Fibroblast of the aortic adventitia (primary cell): Measurements from ENCODE around the gene NSRP1. TPM values are rescaled to one million over a fixed set of nuclear protein-coding genes. Genes with fewer than 3 reads are reported as not detected.

Source experiments
- DNase-seq: peaks from one replicate; pipeline ENCODE4 v3.0.0-alpha.2; 2010; ENCODE audit warnings: low read depth
- H3K4me3 ChIP-seq: 2 replicates; pipeline ENCODE4 v1.5.1; 2011; ENCODE audit warnings: low read depth, mild to moderate bottlenecking, control low read depth, low read length, moderate library complexity
- total RNA-seq: library from RNA; depleted of rRNA; stranded (reverse); fragments of >200 nt; gene quantifications from 2 replicates; pipeline ENCODE4 v1.2.3, GENCODE V29; 2012; ENCODE audit warnings: low replicate concordance
- TF ChIP-seq, protein P1 (sequence below): IDR thresholded peaks from 2 replicates; pipeline ENCODE4 v1.5.1; 2011; ENCODE audit warnings: mild to moderate bottlenecking, low read length, control low read depth, inconsistent platforms; ENCODE audit not compliant: insufficient read depth

Gene NSRP1
- total RNA-seq, 1 donor, result 13.4 TPM

DNA sequence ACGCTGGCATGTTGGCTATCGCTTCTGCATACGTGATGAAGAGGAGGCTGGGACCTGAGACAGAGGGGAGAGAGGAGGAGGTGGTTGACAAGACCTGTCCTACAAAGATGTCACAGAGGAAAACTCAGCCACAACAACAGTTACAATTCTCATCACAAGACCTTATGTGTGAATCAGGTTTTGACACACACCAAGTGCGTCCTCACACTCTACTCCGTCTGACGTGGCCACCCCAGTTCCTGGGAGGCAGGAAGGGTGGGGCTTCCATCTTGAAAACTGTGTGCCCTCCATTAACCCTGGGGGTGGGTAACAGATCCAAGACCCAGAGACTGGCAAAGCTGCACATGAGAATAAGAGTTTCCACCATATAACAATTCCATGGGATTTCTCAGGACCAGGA, 94.8 kb downstream of the NSRP1 start:
- TF ChIP-seq, protein P1, sequence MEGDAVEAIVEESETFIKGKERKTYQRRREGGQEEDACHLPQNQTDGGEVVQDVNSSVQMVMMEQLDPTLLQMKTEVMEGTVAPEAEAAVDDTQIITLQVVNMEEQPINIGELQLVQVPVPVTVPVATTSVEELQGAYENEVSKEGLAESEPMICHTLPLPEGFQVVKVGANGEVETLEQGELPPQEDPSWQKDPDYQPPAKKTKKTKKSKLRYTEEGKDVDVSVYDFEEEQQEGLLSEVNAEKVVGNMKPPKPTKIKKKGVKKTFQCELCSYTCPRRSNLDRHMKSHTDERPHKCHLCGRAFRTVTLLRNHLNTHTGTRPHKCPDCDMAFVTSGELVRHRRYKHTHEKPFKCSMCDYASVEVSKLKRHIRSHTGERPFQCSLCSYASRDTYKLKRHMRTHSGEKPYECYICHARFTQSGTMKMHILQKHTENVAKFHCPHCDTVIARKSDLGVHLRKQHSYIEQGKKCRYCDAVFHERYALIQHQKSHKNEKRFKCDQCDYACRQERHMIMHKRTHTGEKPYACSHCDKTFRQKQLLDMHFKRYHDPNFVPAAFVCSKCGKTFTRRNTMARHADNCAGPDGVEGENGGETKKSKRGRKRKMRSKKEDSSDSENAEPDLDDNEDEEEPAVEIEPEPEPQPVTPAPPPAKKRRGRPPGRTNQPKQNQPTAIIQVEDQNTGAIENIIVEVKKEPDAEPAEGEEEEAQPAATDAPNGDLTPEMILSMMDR, result no peak

DNA sequence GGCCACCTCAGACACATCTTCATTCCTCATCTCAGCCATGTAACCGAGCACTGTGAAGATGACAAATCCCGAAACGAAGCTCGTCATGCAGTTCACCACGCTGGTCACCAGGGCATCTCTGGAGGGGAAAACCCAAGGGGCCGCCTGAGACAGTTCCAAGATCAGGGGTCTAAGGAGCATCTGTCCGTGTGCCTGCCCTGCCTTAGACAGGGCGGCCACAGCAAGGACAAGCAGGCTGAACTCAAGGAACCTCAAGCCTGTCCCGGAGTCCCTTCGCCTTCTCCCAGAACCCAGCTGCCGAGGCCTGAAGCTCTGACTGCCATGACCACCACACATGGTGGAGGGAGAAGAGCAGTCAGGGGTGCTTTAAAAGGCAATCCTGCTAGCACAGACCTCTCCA, 96.1 kb downstream of the NSRP1 start:
- H3K4me3 ChIP-seq, result no peak overlapping the region
- DNase-seq, result no peak
- TF ChIP-seq, protein P1, result no peak

More for the DNA sequence above, 94.8 kb downstream of the NSRP1 start:
- no peak for DNase-seq
- no peak overlapping the region for H3K4me3 ChIP-seq

DNA sequence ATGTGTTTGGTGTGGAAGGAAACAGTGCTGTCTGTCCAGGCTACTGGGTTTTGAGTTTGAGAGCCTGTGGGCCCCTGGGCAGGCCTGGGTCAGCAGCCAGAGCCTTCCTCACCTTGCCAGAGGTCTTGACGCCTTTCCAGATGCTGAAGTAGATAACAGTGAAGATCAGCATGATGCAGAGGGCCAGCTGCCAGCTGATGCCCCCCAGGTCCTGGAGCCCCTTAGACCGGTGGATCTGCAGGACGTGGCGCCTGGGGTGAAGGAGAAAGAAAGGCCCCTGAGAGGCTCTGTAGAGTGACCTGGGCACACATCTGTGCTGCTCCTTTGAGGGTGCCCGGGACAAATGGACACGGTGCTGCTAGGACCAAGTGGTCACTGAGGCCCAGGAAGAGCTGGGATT, 100.4 kb downstream of the NSRP1 start:
- no peak for DNase-seq
- no peak overlapping the region for H3K4me3 ChIP-seq
- TF ChIP-seq, protein P1, result no peak

DNA sequence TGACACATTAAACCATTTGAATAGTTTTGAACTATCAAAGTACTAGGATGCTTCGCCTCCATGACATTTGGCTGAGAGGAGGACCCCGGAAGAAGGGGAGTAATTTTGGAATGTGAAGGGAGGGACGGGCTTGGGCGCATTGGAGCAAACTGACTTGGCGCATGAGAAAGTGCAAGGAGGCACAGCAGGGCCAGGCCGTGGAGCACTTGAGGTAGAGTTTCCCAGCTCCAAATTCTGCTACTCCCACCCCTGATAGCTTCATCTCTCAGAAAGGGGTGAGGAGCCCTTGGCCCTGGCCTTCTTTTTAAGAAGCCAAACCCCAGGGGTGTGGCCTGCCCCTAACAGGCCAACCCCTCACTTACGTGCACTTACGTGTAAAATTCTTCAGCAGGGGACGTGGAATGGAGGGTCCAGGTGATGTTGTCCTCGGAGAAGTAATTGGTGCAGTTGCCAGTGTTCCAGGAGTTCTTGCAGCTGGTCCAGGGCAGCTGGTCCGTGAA, 101.2 kb downstream of the NSRP1 start:
- no peak overlapping the region for H3K4me3 ChIP-seq
- TF ChIP-seq, protein P1, result no peak
- DNase-seq, result no peak

DNA sequence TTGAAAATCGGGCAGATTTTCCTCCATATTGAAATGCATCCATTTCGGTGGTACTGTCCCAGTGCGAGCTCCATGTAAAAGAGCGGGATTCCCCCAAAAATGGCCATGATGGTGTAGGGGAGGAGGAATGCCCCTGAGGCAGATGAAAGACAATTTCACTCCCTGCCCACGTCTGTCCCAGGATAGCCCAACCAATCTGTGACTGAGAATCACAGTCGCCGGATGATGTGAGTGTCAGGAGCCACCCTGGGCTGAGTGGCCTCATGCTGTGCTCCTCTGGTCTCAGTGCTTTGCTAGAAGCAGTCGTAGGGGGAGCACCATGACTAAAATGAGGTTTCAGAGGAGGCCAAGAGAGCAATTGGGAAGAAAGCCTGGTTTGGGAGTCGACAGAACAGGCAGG, 102.2 kb downstream of the NSRP1 start:
- TF ChIP-seq, protein P1, result no peak
- no peak overlapping the region for H3K4me3 ChIP-seq
- no peak for DNase-seq

DNA sequence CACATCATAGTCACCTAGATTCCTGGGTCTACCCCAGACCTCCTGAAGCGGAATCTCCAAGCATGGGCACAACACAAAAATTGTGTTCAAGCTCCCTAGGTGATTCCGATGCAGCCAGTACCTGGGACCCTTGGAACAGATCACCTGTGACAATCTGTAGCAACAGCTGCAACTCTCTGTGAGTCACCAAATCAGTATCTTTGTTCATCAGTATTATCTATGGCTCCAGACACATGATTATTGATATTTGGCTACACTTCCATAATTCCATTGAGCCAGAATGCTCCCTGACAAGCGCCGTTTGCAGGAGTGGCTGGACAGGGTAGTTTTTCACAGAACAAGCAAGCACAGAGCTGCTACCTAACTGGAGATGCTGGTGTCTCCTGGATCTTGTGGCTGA, 102.7 kb downstream of the NSRP1 start:
- no peak overlapping the region for H3K4me3 ChIP-seq
- TF ChIP-seq, protein P1, result no peak
- no peak for DNase-seq

DNA sequence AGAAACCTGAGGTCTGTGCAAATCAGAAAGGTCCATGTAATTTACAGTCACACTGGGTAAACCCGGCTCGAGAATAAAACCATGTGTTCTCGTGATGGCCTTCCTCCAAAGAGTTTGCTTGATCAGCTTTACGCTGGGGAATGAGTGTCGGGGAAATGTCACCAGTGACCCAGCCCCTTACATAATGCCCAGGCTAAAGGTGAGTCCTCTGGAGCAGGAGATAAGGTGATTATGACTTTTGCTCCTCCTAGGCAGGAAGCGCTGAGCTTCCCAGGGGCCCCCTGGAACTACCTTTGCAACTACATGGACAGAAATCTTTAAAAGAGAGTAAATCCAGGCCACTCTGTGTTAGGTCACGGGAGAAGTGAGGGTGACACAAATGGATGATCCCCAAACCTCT, 103.2 kb downstream of the NSRP1 start:
- DNase-seq, result no peak
- H3K4me3 ChIP-seq, result no peak overlapping the region

More for the DNA sequence above, 103.2 kb downstream of the NSRP1 start:
- TF ChIP-seq, protein P1, result no peak
